NT2/D1 (cell line): ENCODE measurements around the gene PLAAT5.

Source experiments
- SUZ12 ChIP-seq: IDR thresholded peaks from 2 replicates; pipeline ENCODE4 v1.6.1; 2011; ENCODE audit not compliant: insufficient read length, insufficient read depth; ENCODE audit errors: extremely low read depth
- ZNF274 ChIP-seq: IDR thresholded peaks from 2 replicates; pipeline ENCODE4 v1.6.1; 2011; ENCODE audit warnings: mild to moderate bottlenecking, low read depth, low read length

- TF ChIP-seq ZNF274, result no peak
- TF ChIP-seq SUZ12, result no peak
These were observed 4.0 kb upstream of the PLAAT5 start for GRCh38 chr11:63494975-63495374.
